GM21529 (cell line): Measurements from ENCODE around the gene FER.
"Not testable (repeated sequence)": the region's sequence is repeated elsewhere in the genome, so short reads cannot be mapped to it uniquely, and the experiment has no call there.

ENCODE experiments used
- ATAC-seq: cut with Tn5 transposase; IDR thresholded peaks from one replicate; pipeline ENCODE4 v1.9.1; 2021; ENCODE audit not compliant: unreplicated experiment

FER gene

DNA sequence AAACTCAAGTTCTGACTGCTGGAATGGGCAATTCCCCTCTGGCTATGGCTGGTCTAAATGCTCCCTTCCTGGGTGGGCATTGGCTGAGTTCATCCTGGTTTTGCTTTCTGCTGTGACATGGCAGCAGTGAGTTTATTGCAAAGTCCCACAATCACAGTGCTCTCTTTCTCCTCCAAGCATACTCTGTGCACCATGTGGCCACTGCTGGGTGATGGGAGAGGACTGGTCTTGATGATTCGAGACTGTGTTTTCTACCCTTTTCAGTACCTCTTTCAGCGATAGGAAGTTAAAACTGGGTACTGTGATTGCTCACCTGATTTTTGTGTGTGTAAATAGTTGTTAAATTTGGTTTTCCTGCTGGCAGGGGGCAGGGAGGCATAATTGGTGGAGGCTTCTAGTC, 49.7 kb downstream of the FER start:
- no peak for ATAC-seq

DNA sequence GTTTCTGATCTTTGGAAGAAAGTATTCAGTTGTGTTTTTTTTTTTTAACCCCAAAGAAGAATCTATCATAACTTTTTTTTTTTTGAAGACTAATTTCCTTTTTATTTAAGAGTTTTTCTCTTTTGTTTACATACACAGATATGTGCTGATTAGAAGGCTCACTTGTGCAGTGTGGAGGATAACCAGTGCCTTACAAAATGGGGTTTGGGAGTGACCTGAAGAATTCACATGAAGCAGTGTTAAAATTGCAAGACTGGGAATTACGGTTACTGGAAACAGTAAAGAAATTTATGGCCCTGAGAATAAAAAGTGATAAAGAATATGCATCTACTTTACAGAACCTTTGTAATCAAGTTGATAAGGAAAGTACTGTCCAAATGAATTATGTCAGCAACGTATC, 50.3 kb downstream of the FER start:
- no peak for ATAC-seq

DNA sequence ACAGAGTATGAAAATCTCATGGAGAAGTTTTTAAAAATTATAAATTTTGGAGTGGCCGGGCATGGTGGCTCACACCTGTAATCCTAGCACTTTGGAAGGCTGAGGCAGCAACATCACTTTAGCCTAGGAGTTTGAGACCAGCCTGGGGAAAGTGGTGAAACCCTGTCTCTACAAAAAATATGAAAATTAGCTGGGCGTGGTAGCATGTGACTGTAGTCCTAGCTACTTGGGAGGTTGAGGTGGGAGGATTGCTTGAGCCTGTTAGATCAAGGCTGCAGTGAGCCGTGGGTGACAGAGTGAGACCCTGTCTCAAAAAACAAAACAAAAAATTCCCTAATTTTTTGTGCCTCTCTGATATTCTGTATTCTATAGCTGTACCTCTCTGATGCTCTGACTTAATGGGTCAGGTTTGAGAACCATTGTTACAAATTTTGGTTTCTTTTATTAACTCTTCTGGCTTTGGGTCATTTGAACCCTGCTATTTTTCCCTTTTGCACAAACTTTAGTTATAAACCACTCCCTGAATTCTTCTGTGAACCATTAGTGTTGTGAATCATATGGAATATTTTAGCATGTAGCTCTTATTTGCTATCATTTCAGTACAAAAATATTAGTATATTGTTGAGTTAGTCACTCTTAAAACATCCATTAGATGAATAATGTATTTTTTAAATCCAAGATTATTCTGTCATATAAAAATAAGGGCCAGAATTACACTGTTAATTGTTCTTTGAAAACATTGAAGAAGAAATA, 51.0 kb downstream of the FER start:
- no peak for ATAC-seq

DNA sequence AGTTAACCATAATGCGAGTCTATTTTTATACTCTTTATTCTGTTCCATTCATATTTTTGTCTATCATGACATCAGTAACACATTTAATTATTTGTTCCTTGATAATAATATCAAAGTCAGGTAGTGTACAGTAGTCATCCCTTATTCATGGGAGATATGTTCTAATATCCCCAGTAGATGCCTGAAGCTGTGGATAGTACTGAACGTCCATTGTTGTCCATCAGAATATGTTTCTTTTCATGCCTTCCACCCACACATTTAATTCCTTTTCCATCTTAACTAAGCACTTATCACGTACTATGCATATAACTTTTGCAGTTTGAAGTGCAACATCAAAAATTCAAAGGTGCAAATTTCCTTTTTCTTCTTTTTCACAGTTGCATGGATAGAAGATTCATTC, 53.6 kb downstream of the FER start:
- ATAC-seq, result no peak

DNA sequence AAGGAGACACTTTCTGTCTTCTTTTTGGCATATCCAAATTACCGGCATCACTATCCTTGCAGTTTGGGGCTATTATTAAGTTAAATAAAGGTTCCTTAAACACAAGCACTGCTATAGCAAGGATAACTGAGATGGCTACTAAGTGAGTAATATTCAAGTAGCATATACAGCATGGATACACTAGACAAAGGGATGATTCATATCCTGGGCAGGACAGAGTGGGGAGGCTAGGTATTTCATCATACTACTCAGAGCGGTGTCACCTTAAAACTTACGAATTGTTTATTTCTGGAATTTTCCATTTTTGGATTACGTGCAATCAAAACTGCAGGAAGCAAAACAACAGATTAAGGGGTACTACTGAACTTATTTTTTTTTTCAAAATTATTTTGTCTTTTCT, 54.1 kb downstream of the FER start:
- no peak for ATAC-seq

DNA sequence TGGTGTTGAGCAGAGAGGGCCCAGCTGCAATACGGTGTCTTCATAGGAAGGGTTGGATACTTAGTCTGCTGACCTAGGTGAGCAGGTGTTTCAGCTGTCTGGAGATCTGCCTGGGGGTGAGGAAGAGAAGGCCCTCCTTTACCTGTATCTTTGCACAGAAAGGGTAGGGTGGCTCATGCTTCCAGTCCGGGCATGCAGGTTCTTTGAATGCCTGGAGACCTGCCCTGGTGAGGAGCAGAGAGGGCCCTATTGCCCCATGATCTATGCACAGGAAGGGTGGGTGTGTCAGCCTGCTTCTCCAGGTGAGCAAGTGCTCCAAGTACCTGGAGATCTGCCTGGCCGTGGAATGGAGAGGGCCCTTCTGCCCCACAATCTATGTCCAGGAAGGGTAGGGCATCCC, 63.0 kb downstream of the FER start:
- ATAC-seq, result no peak

DNA sequence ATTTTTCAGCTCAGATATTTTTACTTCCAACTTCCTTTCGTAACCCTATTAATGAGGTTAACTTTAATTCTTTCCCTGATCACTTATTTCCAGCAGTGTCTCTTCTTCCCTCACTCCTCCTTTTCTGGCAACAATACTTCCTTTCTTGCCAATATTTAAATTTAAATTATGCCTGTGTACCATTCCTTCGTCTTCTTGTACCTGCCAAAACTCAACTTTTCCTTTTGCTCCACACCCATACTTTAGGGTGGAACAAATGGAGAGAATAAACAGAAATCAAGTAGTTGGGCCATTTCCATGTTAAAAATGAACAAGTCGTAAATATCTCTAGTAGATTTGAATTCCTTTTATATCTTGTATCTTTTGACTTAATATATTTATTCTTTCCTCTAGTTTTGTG, 66.0 kb downstream of the FER start:
- no peak for ATAC-seq

DNA sequence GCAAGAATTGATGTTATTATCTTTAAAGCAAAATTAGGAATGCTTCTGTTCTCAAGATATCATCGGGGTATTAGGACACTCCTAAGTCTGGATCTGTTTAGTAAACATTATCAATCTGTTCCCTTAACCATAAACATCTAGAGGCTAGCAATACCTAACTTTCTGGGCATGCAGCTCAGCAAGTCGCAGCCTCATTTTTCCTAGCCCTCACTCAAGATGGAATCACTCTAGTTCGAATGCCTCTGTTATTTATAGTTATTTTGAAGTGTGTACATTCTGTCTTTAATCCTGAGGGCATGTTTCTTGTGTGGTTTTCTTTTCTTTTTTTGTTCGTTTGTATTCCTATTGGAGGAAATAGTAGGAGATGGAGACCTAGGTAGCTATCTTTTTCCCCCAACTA, 66.9 kb downstream of the FER start:
- no peak for ATAC-seq

DNA sequence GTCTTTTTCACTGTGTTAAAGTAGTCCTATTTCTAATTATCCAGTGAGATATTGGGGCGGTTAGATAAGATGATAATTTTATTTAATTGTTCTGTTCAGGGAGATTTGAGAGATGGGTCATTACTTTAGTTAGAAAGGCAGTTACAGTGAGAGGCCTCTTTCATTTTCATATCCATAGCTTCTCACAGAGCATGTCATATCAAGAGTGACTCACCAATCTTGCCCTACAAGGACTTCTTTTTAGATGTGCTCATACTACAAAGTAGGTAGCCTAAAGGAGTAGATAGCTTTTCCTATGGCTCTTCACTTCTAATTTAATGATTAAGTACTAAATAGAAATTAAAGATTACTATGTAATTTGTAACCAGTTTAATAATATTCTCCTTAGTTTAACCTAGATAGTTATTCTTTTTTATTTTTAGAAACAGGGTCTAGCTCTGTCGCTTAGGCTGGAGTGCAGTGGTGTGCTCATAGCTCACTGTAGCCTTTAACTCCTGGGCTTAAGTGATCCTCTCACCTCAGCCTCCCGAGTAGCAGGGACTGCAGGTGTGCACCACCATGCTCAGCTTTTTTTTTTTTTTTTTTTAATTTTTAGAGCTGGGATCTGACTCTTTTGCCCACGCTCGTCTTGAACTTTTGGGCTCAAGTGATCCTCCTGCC, 71.0 kb downstream of the FER start:
- ATAC-seq, result peak; percentile 98

DNA sequence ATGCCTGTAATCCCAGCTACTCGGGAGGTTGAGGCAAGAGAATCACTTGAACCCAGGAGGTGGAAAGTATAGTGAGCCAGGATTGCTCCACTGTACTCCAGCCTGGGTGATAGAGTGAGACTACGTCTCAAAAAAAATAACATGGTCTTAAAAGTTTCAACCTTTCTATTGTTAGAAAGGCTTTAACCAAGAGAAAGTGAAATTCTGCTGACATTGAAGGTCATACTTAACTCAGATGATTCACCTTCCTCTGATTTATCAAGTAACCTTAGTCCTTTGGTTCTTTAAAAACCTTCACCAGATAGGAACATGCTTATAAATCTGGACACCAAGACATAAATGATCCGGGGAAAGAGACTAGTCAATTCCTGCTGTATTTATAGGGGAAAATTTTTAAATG, 73.3 kb downstream of the FER start:
- ATAC-seq, result no peak

DNA sequence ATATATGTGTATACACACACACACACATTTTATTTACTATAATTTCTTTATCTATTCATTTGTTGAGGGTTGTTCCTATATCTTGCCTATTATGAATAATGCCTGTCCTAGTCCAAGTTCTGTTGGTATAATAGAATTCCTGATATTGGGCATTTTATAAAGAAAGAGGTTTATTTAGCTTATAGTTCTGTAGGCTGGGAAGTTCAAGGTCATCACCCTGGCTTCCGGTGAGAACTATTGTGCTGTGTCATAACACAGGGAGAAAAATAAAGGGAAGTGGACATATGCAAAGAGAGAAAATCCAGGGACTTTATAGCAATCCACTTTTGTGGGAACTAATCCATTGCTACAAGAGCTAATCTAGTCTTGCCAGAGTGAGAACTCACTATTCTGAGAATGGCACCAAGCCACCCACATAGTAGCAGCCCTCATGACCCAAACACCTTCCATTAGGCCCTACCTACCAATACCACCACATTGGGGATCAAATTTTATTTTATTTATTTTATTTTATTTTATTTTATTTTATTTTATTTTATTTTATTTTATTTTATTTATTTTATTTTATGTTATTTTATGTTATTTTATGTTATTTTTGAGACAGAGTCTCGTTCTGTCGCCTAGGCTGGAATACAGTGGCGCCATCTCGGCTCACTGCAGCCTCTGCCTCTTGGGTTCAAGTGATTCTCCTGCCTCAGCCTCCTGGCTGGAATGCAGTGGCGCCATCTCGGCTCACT, 74.7 kb downstream of the FER start:
- ATAC-seq, result no peak

DNA sequence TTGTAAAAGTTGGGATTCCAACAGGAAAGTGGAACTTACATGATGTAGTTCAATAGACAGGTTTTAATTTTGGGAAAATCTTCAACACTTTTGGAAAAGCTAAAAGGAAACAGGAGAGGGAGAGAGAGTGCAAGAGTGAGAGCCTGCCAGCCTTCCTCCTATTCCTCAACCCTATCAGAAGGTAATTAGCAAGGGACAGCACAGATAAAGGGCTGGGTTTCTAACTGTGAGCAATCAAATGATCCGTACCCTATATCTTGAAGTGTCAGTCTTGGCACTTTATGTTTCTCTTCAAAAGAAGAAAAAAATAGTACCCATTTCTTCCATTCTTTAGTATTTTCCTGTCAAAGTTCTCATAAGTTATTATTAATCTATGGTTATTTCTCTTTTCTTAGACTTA, 79.4 kb downstream of the FER start:
- ATAC-seq, result no peak

DNA sequence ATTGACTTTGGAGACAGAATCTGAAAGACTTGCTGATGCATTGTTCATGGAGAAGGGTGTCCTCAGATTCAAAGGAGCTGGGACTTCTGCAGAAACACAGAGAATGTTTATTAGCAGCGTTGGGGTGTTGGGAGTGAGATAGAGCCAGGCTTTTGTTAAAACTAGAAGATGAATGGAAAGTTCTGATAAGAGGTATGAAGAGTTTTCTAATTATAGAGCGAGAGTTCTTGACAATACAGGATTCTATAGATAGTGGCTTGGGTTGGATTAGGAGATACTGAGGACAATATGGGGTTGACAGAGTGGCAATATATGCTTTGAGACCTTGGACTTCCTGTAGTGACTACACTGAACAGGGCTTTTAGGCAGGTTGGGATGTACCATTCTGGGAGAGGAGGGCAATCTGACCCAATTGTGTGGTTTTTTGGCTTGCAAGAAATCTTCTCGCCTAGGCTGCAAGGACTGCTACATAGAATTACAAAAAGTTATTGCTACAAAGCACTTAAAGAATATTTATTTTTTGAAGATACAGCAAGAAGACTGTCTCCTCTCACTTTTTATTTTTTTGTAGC, 83.1 kb downstream of the FER start:
- ATAC-seq, result no peak

DNA sequence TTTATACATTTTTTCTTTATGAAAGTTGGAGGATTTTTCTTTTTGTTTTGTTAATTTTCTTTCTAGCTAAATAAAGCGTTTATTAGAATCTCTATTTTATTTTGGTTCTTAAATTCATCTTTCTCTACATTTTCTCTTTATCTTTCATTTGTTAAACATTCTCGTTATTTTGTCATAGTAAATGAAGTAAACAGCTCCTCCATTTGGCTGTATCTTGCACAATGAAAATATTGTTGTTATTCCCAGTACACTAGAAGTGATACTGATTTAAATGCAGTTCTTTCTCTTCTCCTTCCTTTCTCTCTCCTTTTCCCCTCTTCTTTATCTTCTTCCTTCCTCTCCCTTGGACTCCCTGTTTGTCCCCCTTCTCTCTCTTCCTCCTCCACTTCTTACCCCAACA, 88.8 kb downstream of the FER start:
- ATAC-seq, result no peak

DNA sequence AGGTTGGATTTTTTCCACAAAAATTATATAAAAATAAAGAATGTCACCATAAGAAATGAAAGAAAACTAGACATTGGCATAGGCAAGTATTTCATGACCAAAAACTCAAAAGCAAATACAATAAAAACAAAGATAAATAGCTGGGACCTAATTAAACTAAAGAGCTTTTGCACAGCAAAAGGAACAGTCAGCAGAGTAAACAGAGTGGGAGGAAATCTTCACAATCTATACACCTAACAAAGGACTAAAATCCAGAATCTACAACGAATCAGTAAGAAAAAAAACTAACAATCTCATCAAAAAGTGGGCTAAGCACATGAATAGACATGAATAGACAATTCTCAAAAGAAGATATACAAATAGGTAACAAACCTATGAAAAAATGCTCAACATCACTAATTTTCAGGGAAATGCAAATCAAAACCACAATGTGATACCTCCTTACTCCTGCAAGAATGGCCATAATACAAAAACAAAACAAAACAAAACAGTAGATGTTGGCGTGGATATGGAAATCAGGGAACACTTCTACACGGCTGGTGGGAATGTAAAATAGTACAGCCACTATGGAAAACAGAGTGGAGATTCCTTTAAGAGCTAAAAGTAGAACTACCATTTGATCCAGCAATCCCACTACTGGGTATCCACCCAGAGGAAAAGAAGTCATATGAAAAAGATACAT, 94.7 kb downstream of the FER start:
- ATAC-seq, result not testable (repeated sequence)

DNA sequence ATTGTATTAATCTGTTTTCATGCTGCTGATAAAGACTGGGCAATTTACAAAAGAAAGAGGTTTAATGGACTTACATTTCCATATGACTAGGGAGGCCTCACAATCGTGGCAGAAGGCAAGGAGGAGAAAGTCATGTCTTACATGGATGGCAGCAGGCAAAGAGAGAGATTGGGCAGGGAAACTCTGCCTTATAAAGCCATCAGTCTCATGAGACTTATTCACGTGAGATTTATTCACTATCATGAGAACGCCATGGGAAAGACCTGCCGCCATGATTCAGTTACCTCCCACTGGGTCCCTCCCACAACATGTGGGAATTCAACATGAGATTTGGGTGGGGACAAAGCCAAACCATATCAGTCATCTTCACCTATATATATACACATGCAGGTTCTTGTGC, 103.4 kb downstream of the FER start:
- not testable (repeated sequence) for ATAC-seq

DNA sequence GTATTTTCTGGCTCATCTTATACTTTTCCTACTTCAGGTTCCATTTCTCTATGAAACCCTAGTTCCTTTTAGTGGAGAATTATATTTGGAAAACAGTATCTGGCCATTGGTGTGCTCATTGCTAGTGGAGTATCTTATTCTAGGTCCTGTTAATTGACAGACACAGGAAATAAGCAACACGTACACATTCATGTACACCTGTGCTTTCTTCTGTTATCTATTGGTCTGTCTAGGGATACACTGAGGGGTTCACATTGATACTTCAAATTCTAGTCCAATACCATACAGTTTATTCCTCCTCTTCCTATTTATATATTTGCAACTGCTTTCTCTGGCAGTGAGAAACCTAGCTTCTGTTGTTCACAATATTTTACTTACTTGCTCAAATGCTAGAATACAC, 110.2 kb downstream of the FER start:
- peak; percentile 35 for ATAC-seq

DNA sequence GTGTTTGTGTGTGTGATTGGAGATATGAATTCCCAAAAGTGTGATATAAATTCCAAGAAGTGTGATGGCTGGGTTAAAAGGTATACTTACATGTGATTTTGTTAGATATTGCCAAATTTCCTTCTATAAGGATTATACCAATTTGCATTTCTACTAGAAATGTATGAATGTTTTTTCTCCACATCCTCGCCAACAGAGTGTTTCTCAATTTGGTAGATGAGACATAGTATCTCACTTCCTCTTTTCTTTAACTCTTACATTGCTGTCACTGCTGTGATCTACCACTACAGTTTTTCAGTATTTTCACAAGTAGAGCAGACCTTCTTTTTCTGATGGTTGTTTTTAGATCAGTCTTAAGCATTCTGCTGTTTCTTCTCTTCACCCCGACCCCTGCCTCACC, 111.3 kb downstream of the FER start:
- ATAC-seq, result peak; percentile 97

DNA sequence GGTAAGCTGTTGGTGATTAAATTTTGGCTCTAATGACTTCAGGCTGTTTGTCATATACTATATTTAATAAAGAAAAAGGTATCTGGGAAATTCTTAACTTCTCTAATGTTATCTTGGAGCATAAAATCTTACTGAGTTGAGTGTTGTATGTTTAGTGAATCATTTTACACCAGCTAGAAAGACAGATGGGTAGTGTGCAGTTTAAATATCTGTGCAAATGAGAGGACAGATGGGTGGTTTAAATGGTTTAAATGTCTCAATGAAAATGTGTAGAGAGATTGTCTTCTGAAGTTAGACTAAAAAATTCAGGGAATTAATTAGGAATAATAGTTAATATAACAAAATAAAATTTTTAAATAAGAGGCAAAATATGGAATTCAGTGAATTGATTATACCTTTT, 114.5 kb downstream of the FER start:
- no peak for ATAC-seq

DNA sequence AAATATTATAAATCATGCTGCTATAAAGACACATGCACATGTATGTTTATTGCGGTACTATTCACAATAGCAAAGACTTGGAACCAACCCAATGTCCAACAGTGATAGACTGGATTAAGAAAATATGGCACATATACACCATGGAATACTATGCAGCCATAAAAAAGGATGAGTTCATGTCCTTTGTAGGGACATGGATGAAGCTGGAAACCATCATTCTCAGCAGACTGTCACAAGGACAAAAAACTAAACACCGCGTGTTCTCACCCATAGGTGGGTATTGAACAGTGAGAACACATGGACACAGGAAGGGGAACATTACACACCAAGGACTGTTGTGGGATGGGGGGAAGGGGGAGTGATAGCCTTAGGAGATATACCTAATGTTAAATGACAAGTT, 118.4 kb downstream of the FER start:
- ATAC-seq, result not testable (repeated sequence)

DNA sequence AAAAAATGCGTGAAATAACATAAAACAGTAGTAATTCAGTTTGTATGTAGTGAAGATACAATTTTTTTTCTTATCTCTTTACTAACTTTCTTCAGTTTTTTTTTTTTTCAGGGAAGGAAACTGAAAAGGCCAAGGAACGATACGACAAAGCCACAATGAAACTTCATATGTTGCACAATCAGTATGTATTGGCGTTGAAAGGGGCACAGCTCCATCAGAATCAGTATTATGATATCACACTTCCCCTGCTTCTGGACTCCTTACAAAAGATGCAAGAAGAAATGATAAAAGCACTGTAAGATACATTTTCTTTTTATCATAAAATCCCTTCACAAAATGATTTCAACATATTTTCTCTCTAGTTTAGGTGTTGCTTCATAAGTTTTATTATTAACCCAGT, 120.0 kb downstream of the FER start:
- no peak for ATAC-seq
